ENCODE measurements around the gene PDGFD.

PDGFD gene

DNA sequence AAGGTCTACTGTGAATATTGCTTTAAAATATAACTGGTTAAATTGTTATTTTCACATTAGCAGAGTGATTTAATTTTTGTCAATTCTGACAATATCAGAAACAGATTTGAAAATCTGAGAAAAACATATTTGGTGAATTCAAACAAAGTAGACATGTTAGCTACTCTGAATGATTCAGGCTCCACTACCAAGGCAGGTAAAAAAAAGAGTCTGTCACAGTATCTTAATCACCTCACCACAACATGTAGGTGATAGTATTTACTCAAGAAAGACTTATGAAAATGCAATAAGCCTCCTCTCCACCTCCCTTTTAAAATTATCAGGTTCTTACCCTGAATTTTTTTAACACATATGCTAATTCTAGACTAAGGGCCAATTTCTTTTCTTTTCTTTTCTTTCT lies 85.0 kb downstream of the PDGFD start:
- Histone ChIP-seq H3K4me1 (ENCODE audit: control insufficient read depth, insufficient read depth, low read length) (no peaks in the 10 kb centered on the region), H3K36me3 (ENCODE audit: control insufficient read depth, insufficient read depth, low read length) (no peaks in the 10 kb centered on the region), H3K4me3 (ENCODE audit: insufficient read depth, low read depth, low read length) (no peak overlapping the region), H3K27ac (ENCODE audit: insufficient read depth, low read depth, low read length, poor library complexity, severe bottlenecking) (no peak overlapping the region), H3K27me3 (ENCODE audit: control insufficient read depth, insufficient read depth, low read length, poor library complexity, severe bottlenecking) (no peaks in the 10 kb centered on the region), H3K9me3 (ENCODE audit: control insufficient read depth, low read length) (no peaks in the 10 kb centered on the region)

DNA sequence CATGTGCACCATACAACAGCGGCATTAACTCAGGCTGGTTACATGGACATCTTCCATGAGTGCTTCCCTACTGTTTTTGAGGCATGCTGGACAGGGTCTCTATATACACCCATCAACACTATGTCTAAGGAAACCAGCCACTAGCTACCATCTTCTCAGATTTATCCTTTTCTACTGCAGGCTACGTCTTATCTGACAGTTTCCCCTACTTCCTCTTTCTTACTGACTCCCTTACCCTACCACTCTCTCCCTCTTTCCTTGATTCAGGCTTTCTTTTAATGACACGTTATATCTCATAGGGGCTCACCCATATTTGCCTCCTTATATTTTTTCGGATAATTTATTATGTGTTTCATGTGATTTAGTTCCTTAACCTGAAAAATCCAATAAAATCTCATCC lies 85.7 kb downstream of the PDGFD start:
- H3K27me3 ChIP-seq (ENCODE audit: control insufficient read depth, insufficient read depth, low read length, poor library complexity, severe bottlenecking): no peaks in the 10 kb centered on the region
- no peak overlapping the region for H3K27ac ChIP-seq (ENCODE audit: insufficient read depth, low read depth, low read length, poor library complexity, severe bottlenecking)
- WGBS, 2 experiments: 92 to 98% methylated on average over 2 to 3 of the region's 4 CpGs
- H3K9me3 ChIP-seq (ENCODE audit: control insufficient read depth, low read length): no peaks in the 10 kb centered on the region
- H3K4me3 ChIP-seq (ENCODE audit: insufficient read depth, low read depth, low read length): no peak overlapping the region
- H3K36me3 ChIP-seq (ENCODE audit: control insufficient read depth, insufficient read depth, low read length): no peaks in the 10 kb centered on the region
- no peaks in the 10 kb centered on the region for H3K4me1 ChIP-seq (ENCODE audit: control insufficient read depth, insufficient read depth, low read length)

DNA sequence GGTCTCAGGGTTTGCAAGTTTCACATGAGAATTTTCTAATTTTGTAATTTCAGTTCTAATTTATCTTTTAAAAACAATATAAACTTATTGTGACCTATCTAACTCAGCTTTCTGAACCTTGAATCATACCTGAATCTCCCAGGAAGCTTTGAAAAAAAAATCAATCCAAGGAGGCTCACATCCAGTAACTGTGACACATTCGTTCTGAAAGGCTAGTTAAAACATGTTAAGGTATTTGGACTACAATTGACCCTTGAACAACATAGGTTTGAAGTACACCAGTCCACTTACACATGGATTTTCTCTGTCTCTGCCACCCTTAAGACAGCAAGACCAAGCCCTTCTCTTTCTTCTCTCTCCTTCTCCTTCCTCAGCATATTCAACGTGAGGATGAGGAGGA lies 87.5 kb downstream of the PDGFD start:
- H3K9me3 ChIP-seq (ENCODE audit: control insufficient read depth, low read length): no peaks in the 10 kb centered on the region
- WGBS, 2 experiments: 83 to 95% methylated on average over 1 of the region's 2 CpGs
- no peak overlapping the region for H3K4me3 ChIP-seq (ENCODE audit: insufficient read depth, low read depth, low read length)
- H3K36me3 ChIP-seq (ENCODE audit: control insufficient read depth, insufficient read depth, low read length): no peaks in the 10 kb centered on the region
- no peaks in the 10 kb centered on the region for H3K27me3 ChIP-seq (ENCODE audit: control insufficient read depth, insufficient read depth, low read length, poor library complexity, severe bottlenecking)
- no peaks in the 10 kb centered on the region for H3K4me1 ChIP-seq (ENCODE audit: control insufficient read depth, insufficient read depth, low read length)
- no peak overlapping the region for H3K27ac ChIP-seq (ENCODE audit: insufficient read depth, low read depth, low read length, poor library complexity, severe bottlenecking)

DNA sequence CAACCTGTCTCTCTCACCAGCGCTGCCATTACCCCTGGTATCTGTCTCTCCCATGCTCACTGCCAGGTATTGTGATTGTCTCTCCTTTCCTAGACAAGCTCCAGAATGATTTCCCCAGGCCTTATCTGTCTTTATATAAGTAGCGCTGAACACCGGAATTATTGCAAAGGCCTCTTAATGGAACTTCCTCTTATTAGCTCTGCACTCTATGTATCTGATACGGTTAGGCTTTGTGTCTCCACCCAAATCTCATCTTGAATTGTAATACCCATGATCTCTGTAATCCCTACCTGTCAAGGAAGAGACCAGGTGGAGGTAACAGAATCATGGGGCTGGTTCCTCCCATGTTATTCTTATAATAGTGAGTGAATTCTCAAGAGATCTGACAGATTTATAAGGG lies 88.2 kb downstream of the PDGFD start:
- Histone ChIP-seq H3K27ac (ENCODE audit: insufficient read depth, low read depth, low read length, poor library complexity, severe bottlenecking) (no peak overlapping the region), H3K4me1 (ENCODE audit: control insufficient read depth, insufficient read depth, low read length) (no peaks in the 10 kb centered on the region), H3K4me3 (ENCODE audit: insufficient read depth, low read depth, low read length) (no peak overlapping the region), H3K36me3 (ENCODE audit: control insufficient read depth, insufficient read depth, low read length) (no peaks in the 10 kb centered on the region), H3K27me3 (ENCODE audit: control insufficient read depth, insufficient read depth, low read length, poor library complexity, severe bottlenecking) (no peaks in the 10 kb centered on the region), H3K9me3 (ENCODE audit: control insufficient read depth, low read length) (no peaks in the 10 kb centered on the region)
- 93 to 98% methylated on average over 4 of the region's 4 CpGs for WGBS, 2 experiments

DNA sequence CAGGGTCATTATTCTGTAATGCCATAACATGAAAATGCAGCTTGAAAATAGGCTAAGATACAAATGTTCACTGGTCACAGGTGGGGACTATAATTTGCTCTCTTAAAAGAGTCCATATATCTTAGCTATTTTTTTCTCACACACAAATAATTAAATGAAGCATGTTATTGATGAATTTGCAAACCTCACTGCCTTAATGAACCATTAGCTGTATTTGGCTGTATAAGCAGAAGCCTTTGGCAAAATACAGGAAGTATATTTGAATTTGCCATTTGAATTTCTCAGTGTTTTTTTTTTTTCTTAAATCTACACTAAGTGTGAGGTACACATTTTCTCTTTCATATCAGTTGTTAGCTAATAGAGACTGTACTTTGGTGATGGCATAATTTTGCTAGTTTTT lies 88.9 kb downstream of the PDGFD start:
- H3K4me3 ChIP-seq (ENCODE audit: insufficient read depth, low read depth, low read length): no peak overlapping the region
- H3K4me1 ChIP-seq (ENCODE audit: control insufficient read depth, insufficient read depth, low read length): no peaks in the 10 kb centered on the region
- H3K9me3 ChIP-seq (ENCODE audit: control insufficient read depth, low read length): no peaks in the 10 kb centered on the region
- no peaks in the 10 kb centered on the region for H3K27me3 ChIP-seq (ENCODE audit: control insufficient read depth, insufficient read depth, low read length, poor library complexity, severe bottlenecking)
- H3K36me3 ChIP-seq (ENCODE audit: control insufficient read depth, insufficient read depth, low read length): no peaks in the 10 kb centered on the region
- H3K27ac ChIP-seq (ENCODE audit: insufficient read depth, low read depth, low read length, poor library complexity, severe bottlenecking): no peak overlapping the region

DNA sequence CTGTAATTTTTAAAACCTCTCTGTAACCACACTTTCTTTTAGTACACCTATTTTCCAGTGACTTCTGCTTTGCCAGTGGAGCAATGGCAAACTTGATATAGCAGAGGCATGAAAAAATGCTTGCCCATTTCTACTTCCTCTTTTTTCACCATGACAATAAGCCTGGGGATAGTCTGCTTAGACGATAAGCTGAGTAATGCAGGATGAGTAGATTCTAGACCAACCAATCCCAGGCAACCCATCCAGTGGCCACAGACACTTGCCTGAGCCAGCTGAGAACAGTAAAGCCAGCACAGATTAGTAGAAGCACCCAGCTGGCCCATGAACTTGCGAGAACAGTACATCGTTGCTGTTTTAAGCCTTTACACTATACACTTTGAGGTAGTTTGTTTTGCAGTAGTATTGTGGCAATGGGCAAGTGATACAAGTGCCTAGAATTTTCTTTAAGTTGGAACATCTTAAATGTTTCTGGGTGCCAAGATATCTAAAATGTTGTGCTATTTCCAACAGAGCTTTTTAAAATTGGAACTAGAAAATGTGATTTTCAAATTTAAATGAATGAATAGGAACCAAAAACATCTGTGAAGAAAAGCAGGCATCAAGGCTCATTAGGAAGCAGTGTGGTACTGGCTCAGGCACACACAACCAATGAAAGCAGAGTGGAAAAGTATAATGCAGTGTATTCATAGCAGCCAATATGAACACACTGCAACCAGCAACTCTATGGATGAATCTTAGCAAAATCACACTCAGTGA lies 89.8 kb downstream of the PDGFD start:
- Histone ChIP-seq H3K4me1 (ENCODE audit: control insufficient read depth, insufficient read depth, low read length) (no peaks in the 10 kb centered on the region), H3K36me3 (ENCODE audit: control insufficient read depth, insufficient read depth, low read length) (no peaks in the 10 kb centered on the region), H3K9me3 (ENCODE audit: control insufficient read depth, low read length) (no peaks in the 10 kb centered on the region), H3K27me3 (ENCODE audit: control insufficient read depth, insufficient read depth, low read length, poor library complexity, severe bottlenecking) (no peaks in the 10 kb centered on the region), H3K27ac (ENCODE audit: insufficient read depth, low read depth, low read length, poor library complexity, severe bottlenecking) (no peak overlapping the region), H3K4me3 (ENCODE audit: insufficient read depth, low read depth, low read length) (no peak overlapping the region)
- 86 to 90% methylated on average over 3 of the region's 3 CpGs for WGBS, 2 experiments

DNA sequence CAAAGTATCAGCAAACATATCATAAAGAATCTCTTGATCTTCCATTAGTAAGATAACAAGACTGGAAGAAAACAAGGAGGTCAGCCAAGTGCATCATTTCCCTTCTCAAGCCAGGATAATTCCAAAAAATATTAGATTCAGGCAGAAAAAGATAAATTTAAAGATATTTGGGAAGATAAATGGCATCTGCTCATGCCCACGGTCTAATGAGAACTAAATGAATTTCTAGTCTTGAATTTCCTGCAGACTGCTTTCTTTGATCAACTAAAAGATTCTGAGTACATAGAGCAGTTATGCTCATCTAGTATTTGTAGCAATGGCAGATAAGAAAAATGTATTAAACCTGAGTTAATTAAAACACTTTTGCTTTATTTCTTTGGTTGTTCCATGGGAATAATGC lies 96.4 kb downstream of the PDGFD start:
- Histone ChIP-seq H3K36me3 (ENCODE audit: control insufficient read depth, insufficient read depth, low read length) (no peaks in the 10 kb centered on the region), H3K4me3 (ENCODE audit: insufficient read depth, low read depth, low read length) (no peak overlapping the region), H3K9me3 (ENCODE audit: control insufficient read depth, low read length) (no peaks in the 10 kb centered on the region), H3K4me1 (ENCODE audit: control insufficient read depth, insufficient read depth, low read length) (no peaks in the 10 kb centered on the region), H3K27ac (ENCODE audit: insufficient read depth, low read depth, low read length, poor library complexity, severe bottlenecking) (no peak overlapping the region), H3K27me3 (ENCODE audit: control insufficient read depth, insufficient read depth, low read length, poor library complexity, severe bottlenecking) (no peaks in the 10 kb centered on the region)
- 95 to 100% methylated on average over 1 of the region's 1 CpG for WGBS, 2 experiments

DNA sequence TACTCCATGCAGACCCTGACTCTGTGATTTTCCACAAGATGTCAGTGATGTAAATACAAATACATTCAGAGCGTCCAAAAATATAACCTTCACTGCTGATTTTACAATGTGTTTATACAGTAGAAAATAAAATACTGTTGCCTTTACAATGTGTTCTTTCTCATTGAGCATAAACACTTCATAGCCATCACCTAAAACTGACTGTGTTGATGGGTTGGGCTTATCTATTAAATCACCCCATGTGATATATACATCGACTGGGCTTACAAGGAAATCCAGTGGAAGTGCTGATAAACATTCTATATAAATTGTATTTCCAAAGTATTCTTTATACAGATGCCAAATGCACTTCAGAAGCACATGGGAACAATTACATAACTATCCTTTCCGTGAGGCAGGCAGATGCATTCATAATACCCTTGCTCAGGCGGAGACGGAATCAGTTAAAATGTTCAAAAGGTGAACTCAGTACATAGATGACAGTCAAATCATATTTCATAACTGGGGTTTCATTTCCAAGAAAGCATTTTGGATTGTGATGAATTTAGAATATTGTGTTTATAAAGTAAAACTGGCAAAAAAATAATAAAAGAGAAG lies 99.8 kb downstream of the PDGFD start:
- Histone ChIP-seq H3K27me3 (ENCODE audit: control insufficient read depth, insufficient read depth, low read length, poor library complexity, severe bottlenecking) (no peaks in the 10 kb centered on the region), H3K4me1 (ENCODE audit: control insufficient read depth, insufficient read depth, low read length) (no peaks in the 10 kb centered on the region), H3K36me3 (ENCODE audit: control insufficient read depth, insufficient read depth, low read length) (no peaks in the 10 kb centered on the region), H3K9me3 (ENCODE audit: control insufficient read depth, low read length) (no peaks in the 10 kb centered on the region), H3K27ac (ENCODE audit: insufficient read depth, low read depth, low read length, poor library complexity, severe bottlenecking) (no peak overlapping the region), H3K4me3 (ENCODE audit: insufficient read depth, low read depth, low read length) (no peak overlapping the region)
- WGBS, 2 experiments: 90 to 95% methylated on average over 3 to 5 of the region's 5 CpGs

DNA sequence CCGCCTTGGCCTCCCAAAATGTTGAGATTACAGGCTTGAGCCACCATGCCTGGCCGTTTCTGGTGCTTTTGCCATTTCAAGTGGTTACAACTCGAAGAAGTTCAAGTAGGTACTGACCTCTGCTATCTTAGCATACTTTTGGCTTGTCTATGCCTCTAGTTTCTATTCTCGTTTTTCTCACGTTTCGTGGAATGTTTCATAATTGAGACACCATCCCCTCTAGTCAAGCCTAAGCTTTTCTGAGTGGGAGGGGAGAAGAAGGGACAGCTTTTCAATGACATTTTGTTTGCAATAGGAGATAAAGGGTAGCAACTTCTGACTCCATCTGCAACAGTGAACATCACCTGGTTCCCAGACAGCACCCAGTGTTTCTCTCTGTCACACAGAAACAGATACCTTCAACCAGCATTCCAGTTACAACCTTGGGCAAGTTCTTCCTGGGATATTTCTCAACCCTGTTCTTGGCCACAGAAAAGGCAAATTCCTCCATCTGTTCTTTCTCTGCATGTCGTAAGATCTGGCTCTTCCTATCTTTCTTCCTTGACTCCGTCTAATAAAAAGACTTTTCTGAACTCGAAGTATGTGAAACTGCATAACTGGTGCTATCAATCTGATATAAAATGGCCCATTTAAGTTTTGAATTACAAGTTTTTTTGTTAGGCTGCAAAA lies 102.0 kb downstream of the PDGFD start:
- H3K36me3 ChIP-seq (ENCODE audit: control insufficient read depth, insufficient read depth, low read length): no peaks in the 10 kb centered on the region
- H3K9me3 ChIP-seq (ENCODE audit: control insufficient read depth, low read length): no peaks in the 10 kb centered on the region
- no peaks in the 10 kb centered on the region for H3K27me3 ChIP-seq (ENCODE audit: control insufficient read depth, insufficient read depth, low read length, poor library complexity, severe bottlenecking)
- H3K4me1 ChIP-seq (ENCODE audit: control insufficient read depth, insufficient read depth, low read length): no peaks in the 10 kb centered on the region
- no peak overlapping the region for H3K27ac ChIP-seq (ENCODE audit: insufficient read depth, low read depth, low read length, poor library complexity, severe bottlenecking)
- no peak overlapping the region for H3K4me3 ChIP-seq (ENCODE audit: insufficient read depth, low read depth, low read length)
- 95 to 96% methylated on average over 9 of the region's 9 CpGs for WGBS, 2 experiments

DNA sequence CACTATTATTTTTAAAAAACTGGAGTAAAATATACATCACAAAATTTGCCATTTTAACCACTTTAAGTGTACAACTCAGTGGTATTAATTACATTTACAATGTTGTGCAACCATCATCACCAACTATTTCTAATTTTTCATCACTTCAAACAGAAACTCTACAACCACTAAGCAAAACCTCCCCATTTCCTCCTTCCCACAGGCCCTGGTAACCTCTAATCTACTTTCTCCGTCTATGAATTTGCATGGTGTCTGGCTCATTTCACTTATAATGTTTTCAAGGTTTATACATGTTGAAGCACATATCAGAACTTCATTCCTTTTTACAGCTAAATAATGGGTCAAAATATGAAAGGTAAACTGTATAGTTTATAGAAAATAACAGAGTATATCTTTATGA lies 103.1 kb downstream of the PDGFD start:
- Histone ChIP-seq H3K36me3 (ENCODE audit: control insufficient read depth, insufficient read depth, low read length) (no peaks in the 10 kb centered on the region), H3K27ac (ENCODE audit: insufficient read depth, low read depth, low read length, poor library complexity, severe bottlenecking) (no peak overlapping the region), H3K4me1 (ENCODE audit: control insufficient read depth, insufficient read depth, low read length) (no peaks in the 10 kb centered on the region), H3K27me3 (ENCODE audit: control insufficient read depth, insufficient read depth, low read length, poor library complexity, severe bottlenecking) (no peaks in the 10 kb centered on the region), H3K4me3 (ENCODE audit: insufficient read depth, low read depth, low read length) (no peak overlapping the region), H3K9me3 (ENCODE audit: control insufficient read depth, low read length) (no peaks in the 10 kb centered on the region)
- 100% methylated on average over 1 of the region's 1 CpG for WGBS, 2 experiments

All from ectodermal cell (in vitro differentiated cells).